NCI-H1048 (cell line): Measurements from ENCODE around the gene SNX25.
A peak's percentile ranks its signal among the peaks of the same experiment; 100 is the strongest.
"Not testable (repeated sequence)": the region's sequence is repeated elsewhere in the genome, so short reads cannot be mapped to it uniquely, and the experiment has no call there.

ENCODE experiments used
- DNase-seq: peaks from one replicate; lab custom pipeline; 2025; lab: John Stamatoyannopoulos, UW

Gene SNX25

GRCh38 chr4:185307136-185307950, 97.9 kb downstream of the SNX25 start:
- DNase-seq, result no peak

- DNase-seq, result no peak
These were observed 100.4 kb downstream of the SNX25 start for GRCh38 chr4:185309770-185310169.

- no peak for DNase-seq
These were observed 101.9 kb downstream of the SNX25 start for GRCh38 chr4:185311113-185311888.

DNA sequence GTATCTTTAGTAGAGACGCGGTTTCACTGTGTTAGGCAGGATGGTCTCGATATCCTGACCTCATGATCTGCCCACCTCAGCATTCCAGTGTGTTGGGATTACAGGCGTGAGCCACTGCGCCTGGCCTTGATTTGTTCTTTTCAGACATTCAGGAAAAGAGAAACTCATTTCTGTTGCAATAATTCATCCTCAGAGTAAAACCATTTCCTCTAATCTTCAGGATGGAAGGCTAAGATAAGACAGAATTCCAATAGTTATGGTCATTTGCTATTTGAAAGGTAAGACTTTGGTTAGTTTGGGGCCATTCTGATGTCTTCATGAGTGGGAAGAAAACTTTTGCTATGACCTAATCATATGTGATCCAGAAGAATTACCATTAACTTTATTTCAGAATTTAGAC, 103.3 kb downstream of the SNX25 start:
- no peak for DNase-seq

GRCh38 chr4:185317462-185317861, 108.1 kb downstream of the SNX25 start:
- not testable (repeated sequence) for DNase-seq

- DNase-seq, result no peak
These were observed 108.5 kb downstream of the SNX25 start for GRCh38 chr4:185317880-185318279.

DNA sequence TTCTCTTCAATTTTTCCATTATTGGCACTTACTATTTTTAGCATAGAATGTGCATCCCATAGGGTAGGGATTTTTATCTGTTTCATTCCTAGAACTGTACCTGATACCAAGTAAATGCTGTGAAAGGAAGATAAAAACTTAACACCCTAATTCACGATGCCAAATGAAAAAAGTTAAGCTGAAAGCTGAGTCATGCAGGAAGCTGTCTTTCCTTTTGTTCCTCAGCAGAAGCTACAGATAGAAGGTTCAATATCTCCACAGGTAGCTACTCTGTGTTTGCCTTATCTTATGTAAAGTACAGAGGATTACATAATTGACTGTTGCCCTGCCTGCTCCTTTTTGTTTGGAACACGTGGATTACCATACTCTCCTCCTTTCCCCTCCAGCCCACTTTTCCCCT, 109.3 kb downstream of the SNX25 start:
- no peak for DNase-seq

- no peak for DNase-seq
These were observed 113.4 kb downstream of the SNX25 start for GRCh38 chr4:185322803-185323202.

DNA sequence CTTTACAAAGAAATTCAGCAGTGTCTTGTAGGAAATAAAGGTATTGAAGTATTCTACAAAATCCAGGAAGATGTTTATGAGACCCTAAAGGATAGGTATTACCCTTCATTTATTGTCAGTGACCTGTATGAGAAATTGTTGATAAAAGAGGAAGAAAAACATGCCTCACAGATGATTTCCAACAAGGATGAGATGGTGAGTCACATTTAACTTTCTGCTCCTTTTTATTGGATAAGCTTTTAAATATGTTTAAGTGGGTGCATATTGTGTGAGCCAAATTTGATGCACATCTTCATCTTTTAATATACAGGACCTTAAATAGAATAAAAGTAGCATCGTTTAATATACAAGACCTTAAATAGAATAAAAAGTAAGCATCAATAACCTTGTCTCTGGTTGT, 114.2 kb downstream of the SNX25 start:
- DNase-seq, result no peak

- not testable (repeated sequence) for DNase-seq
These were observed 115.0 kb downstream of the SNX25 start for GRCh38 chr4:185324361-185324760.

- DNase-seq, result not testable (repeated sequence)
These were observed 116.3 kb downstream of the SNX25 start for GRCh38 chr4:185325721-185326120.

GRCh38 chr4:185328586-185328985, 119.2 kb downstream of the SNX25 start:
- DNase-seq, result no peak

GRCh38 chr4:185329879-185330510, 120.6 kb downstream of the SNX25 start:
- DNase-seq, result not testable (repeated sequence)

DNA sequence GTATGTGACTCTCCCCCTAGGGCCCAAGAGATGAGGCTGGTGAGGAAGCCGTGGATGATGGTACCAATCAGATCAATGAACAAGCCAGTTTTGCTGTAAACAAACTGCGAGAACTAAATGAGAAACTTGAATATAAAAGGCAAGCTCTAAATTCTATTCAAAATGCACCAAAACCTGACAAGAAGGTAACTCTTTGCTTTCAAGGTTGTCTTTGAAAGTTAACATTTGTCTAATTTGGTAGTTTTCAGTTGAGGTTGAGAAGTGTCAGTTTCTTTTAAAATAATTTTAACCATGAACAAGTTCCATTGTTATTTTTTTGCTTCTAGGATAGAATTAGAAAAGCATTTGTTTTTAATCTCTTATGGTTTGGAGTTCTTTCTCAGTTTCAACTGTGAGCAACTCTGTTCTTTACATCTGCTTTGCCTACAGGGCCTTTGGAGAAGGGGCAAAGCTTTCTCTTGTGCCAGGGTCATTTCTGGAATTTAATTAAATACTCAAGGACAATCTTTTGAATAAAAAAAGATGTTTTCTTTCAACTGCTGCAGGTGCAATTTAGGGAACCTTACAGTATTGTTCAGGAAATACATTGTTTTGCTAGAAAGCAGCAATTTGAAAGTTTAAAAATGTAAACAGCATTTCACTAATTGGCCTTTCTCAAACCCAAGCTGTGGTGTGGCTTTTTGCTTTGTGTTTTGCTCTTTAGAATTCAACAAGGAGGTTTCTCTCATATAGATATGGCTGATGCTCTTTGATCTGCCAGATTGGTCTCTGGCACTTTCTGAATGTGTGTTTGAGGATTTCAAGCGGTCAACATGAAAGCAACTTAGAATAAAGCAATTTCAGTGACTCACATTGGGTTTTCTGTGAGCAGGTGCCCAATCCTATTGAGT, 123.4 kb downstream of the SNX25 start:
- no peak for DNase-seq

GRCh38 chr4:185334326-185334725, 124.9 kb downstream of the SNX25 start:
- DNase-seq, result no peak

DNA sequence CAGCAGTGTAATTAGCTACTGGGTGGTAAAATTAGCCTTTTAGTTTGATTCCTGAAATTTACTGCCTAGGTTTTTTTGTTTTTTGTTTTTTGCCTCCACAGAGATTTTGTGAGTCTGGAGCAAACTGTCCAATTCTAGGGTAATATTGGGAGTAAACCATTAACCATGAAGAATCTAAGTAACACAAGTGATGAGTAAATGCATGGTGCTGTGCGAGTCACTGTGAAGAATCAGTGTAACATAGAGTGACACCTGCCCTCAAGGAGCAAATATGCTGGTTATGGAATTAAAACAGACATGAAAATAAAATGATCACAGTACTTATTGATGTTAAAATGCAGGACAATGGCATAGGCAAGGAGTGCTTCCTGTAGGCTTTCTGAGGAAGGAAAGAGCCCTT, 126.2 kb downstream of the SNX25 start:
- no peak for DNase-seq

- peak; percentile 17 for DNase-seq
These were observed 130.5 kb downstream of the SNX25 start for GRCh38 chr4:185339941-185340340.

- DNase-seq, result no peak
These were observed 132.0 kb downstream of the SNX25 start for GRCh38 chr4:185341377-185341776.

DNA sequence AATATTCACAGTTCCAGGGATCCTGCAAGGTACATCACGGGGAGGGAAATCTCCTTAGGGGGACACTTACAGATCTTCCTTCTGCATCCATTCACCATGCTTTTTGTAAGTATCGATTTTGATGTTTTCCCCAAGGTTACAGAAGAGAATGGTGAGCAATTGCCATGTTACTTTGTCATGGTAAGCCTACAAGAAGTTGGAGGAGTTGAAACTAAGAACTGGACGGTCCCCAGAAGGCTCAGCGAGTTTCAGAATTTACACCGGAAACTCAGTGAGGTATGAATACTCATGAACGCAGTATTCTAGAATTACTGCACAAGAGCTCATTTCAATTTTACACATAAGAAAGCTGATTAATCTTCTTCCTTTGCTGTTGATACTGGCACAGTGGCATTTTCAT, 132.4 kb downstream of the SNX25 start:
- no peak for DNase-seq

DNA sequence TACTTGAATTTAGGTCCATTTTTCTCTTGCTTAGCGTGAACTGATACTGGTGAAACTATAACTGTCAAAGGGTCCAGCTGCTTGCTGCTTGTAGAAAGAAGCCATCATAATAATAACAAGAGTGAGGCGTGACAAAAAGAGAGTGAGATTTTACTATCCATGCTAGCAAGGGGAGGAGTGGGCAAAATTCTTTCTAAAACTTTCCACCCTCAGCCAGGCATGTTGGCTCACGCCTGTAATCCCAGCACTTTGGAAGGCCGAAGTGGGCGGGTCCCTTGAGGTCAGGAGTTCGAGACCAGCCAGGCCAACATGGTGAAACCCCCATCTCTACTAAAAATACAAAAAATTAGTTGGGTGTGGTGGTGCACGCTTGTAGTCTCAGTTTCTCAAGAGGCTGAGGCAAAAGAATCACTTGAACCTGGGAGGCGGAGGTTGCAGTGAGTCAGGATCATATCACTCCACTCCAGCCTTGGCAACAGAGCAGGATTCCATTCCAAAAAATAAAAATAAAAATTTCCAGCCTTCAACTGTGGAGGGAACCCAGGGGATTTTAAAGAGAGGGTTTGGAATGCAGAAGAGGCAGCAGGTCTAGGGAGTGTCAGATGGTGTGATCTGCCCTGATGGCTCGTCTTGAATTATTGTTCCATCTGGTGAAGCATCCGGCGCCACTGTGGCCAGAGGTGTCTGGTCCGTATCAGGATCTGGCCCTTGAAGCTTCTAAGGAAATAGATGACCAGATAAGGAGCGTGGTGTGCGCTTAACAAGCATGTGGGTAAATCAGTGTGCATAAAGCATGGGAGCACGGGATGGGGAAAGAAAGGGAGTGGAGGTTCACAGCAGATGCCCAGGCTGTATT, 134.6 kb downstream of the SNX25 start:
- DNase-seq, result no peak
